IMR-90 (cell line): ENCODE results near the gene PET100. TPM values are rescaled to one million over a fixed set of nuclear protein-coding genes. Genes with fewer than 3 reads are reported as not detected.

ENCODE experiments used
- ATAC-seq: fragments of 200-7000 bp; cut with Tn5 transposase; 2 replicates; pipeline ENCODE4 v1.9.1; 2020; ENCODE audit warnings: low read depth, mild to moderate bottlenecking, moderate library complexity
- BruUV-seq: library from RNA; stranded (reverse); fragments of 400-500 nt; replicated peaks from 2 replicates; lab custom pipeline; 2021; lab: Mats Ljungman, UMichigan
- CTCF ChIA-PET: fragments of 300-600 bp; formaldehyde crosslinking; extraction: SDS; loops from one replicate; lab custom pipeline; 2021; ENCODE audit warnings: antibody characterized with exemption; lab: Yijun Ruan, JAX
- POLR2A ChIA-PET: fragments of 300-600 bp; sonication (Branson Sonifier 250); formaldehyde crosslinking; loops from one replicate; lab custom pipeline; 2022; ENCODE audit warnings: antibody characterized with exemption; ENCODE audit not compliant: unreplicated experiment; lab: Charles Lee
- DNase-seq: peaks from one replicate; pipeline ENCODE4 v3.0.0; 2013
- H2AFZ ChIP-seq: replicated peaks from 2 replicates; pipeline ENCODE3; 2013; ENCODE audit warnings: low read length, mild to moderate bottlenecking; ENCODE audit not compliant: poor library complexity
- H2AK5ac ChIP-seq: 2 replicates; pipeline ENCODE4 v1.6.1; 2013; ENCODE audit warnings: low read depth, low read length, inconsistent platforms
- H2AK9ac ChIP-seq: replicated peaks from 2 replicates; pipeline ENCODE3; 2013; ENCODE audit warnings: mild to moderate bottlenecking, low read depth, low read length, moderate library complexity; ENCODE audit not compliant: poor library complexity
- H2BK120ac ChIP-seq: 2 replicates; pipeline ENCODE4 v1.6.1; 2013; ENCODE audit warnings: low read depth, low read length, inconsistent platforms
- H2BK15ac ChIP-seq: 3 replicates; pipeline ENCODE4 v1.6.1; 2013; ENCODE audit warnings: low read depth, low read length, inconsistent platforms
- H2BK20ac ChIP-seq: 2 replicates; pipeline ENCODE4 v1.6.1; 2013; ENCODE audit warnings: low read depth, mild to moderate bottlenecking, inconsistent platforms, low read length, moderate library complexity
- H2BK5ac ChIP-seq: 2 replicates; pipeline ENCODE4 v1.6.1; 2013; ENCODE audit warnings: mild to moderate bottlenecking, low read depth, low read length, inconsistent platforms; ENCODE audit not compliant: poor library complexity, severe bottlenecking
- H3K14ac ChIP-seq: replicated peaks from 2 replicates; pipeline ENCODE4 v1.6.1; 2013; ENCODE audit warnings: low read depth, low read length, inconsistent platforms
- H3K18ac ChIP-seq: 2 replicates; pipeline ENCODE4 v1.6.1; 2013; ENCODE audit warnings: low read depth, low read length, control low read depth
- H3K23ac ChIP-seq: 2 replicates; pipeline ENCODE4 v1.6.1; 2013; ENCODE audit warnings: low read depth, low read length, inconsistent platforms
- H3K27ac ChIP-seq: 2 replicates; pipeline ENCODE4 v1.5.1; 2013; ENCODE audit warnings: mild to moderate bottlenecking, control low read depth, low read length; ENCODE audit not compliant: insufficient read depth
- H3K27me3 ChIP-seq: 2 replicates; pipeline ENCODE4 v1.6.1; 2013; ENCODE audit warnings: low read length; ENCODE audit not compliant: control insufficient read depth, insufficient read depth
- H3K36me3 ChIP-seq: 2 replicates; pipeline ENCODE4 v1.6.1; 2013; ENCODE audit warnings: low read length, mixed read lengths; ENCODE audit not compliant: control insufficient read depth, insufficient read depth
- H3K4ac ChIP-seq: 2 replicates; pipeline ENCODE4 v1.6.1; 2013; ENCODE audit warnings: low read depth, low read length, inconsistent platforms
- H3K4me1 ChIP-seq: 2 replicates; pipeline ENCODE4 v1.6.1; 2013; ENCODE audit warnings: low read length, mixed read lengths; ENCODE audit not compliant: control insufficient read depth, insufficient read depth
- H3K4me2 ChIP-seq: 2 replicates; pipeline ENCODE4 v1.6.1; 2013; ENCODE audit warnings: low read depth, mild to moderate bottlenecking, control low read depth, low read length, moderate library complexity
- H3K4me3 ChIP-seq: 2 replicates; pipeline ENCODE4 v1.5.1; 2013; ENCODE audit warnings: low read depth, mild to moderate bottlenecking, control low read depth, low read length, moderate library complexity; ENCODE audit not compliant: insufficient read depth
- H3K56ac ChIP-seq: 2 replicates; pipeline ENCODE4 v1.6.1; 2013; ENCODE audit warnings: low read length, inconsistent platforms; ENCODE audit not compliant: insufficient read depth; ENCODE audit errors: extremely low read depth
- H3K79me1 ChIP-seq, 2 experiments: 2 replicates each; pipeline ENCODE4 v1.6.1; 2013; ENCODE audit warnings: low read length in 2 of 2, inconsistent platforms in 1 of 2, low read depth in 1 of 2
- H3K9ac ChIP-seq: 2 replicates; pipeline ENCODE4 v1.6.1; 2013; ENCODE audit warnings: low read depth, low read length, control low read depth
- H3K9me1 ChIP-seq: 2 replicates; pipeline ENCODE4 v1.6.1; 2013; ENCODE audit warnings: low read length, inconsistent platforms; ENCODE audit not compliant: insufficient read depth
- H3K9me3 ChIP-seq: 2 replicates; pipeline ENCODE4 v1.6.1; 2013; ENCODE audit warnings: low read length; ENCODE audit not compliant: control insufficient read depth, insufficient read depth
- H4K20me1 ChIP-seq: 2 replicates; pipeline ENCODE4 v1.6.1; 2013; ENCODE audit warnings: low read length, inconsistent platforms; ENCODE audit not compliant: insufficient read depth
- H4K5ac ChIP-seq: 2 replicates; pipeline ENCODE4 v1.6.1; 2013; ENCODE audit warnings: mild to moderate bottlenecking, low read depth, low read length, control low read depth
- H4K8ac ChIP-seq, 2 experiments: 2 replicates each; pipeline ENCODE4 v1.6.1; 2013; ENCODE audit warnings: low read depth in 2 of 2, low read length in 2 of 2, control low read depth in 1 of 2, inconsistent platforms in 1 of 2
- H4K91ac ChIP-seq: 2 replicates; pipeline ENCODE4 v1.6.1; 2013; ENCODE audit warnings: low read depth, low read length, inconsistent platforms; ENCODE audit not compliant: insufficient read depth
- BHLHE40 ChIP-seq: fragments of 150-350 bp; IDR thresholded peaks from 2 replicates; pipeline ENCODE4 v1.6.1; 2016; ENCODE audit warnings: mild to moderate bottlenecking, low read depth, low read length
- CEBPB ChIP-seq: IDR thresholded peaks from 2 replicates; pipeline ENCODE4 v1.6.1; 2012; ENCODE audit warnings: low read depth, low read length, improper control_type of control experiment
- CHD1 ChIP-seq: IDR thresholded peaks from 2 replicates; pipeline ENCODE4 v1.6.1; 2012; ENCODE audit warnings: low read depth, low read length, improper control_type of control experiment
- ELK1 ChIP-seq: fragments of 150-350 bp; IDR thresholded peaks from 2 replicates; pipeline ENCODE4 v1.6.1; 2016; ENCODE audit warnings: low read depth, mild to moderate bottlenecking, low read length, moderate library complexity, borderline replicate concordance
- FOS ChIP-seq: fragments of 150-350 bp; IDR thresholded peaks from 2 replicates; pipeline ENCODE4 v1.6.1; 2016; ENCODE audit warnings: low read depth, low read length
- MAFK ChIP-seq: IDR thresholded peaks from 2 replicates; pipeline ENCODE4 v1.6.1; 2012; ENCODE audit warnings: low read depth, low read length, improper control_type of control experiment
- MAZ ChIP-seq: IDR thresholded peaks from 2 replicates; pipeline ENCODE4 v1.6.1; 2012; ENCODE audit warnings: low read depth, mild to moderate bottlenecking, low read length, improper control_type of control experiment, moderate library complexity, borderline replicate concordance
- MXI1 ChIP-seq: IDR thresholded peaks from 2 replicates; pipeline ENCODE4 v1.6.1; 2012; ENCODE audit warnings: low read depth, mild to moderate bottlenecking, low read length, moderate library complexity, borderline replicate concordance
- POLR2A ChIP-seq: IDR thresholded peaks from 2 replicates; pipeline ENCODE4 v1.6.1; 2012; ENCODE audit warnings: mild to moderate bottlenecking, low read depth, low read length
- RCOR1 ChIP-seq: IDR thresholded peaks from 2 replicates; pipeline ENCODE4 v1.6.1; 2012; ENCODE audit warnings: mild to moderate bottlenecking, low read length, improper control_type of control experiment; ENCODE audit not compliant: insufficient replicate concordance
- RFX5 ChIP-seq: IDR thresholded peaks from 2 replicates; pipeline ENCODE4 v1.8.0; 2012; ENCODE audit warnings: low read depth, mild to moderate bottlenecking, low read length, moderate library complexity
- SMC3 ChIP-seq: fragments of 150-350 bp; IDR thresholded peaks from 2 replicates; pipeline ENCODE4 v1.6.1; 2016; ENCODE audit warnings: low read depth, mild to moderate bottlenecking, antibody characterized with exemption, low read length, moderate library complexity
- USF2 ChIP-seq: fragments of 150-350 bp; IDR thresholded peaks from 2 replicates; pipeline ENCODE4 v1.6.1; 2017; ENCODE audit warnings: mild to moderate bottlenecking, antibody characterized with exemption, low read length, low read depth
- WGBS, 2 experiments: methylation state at CpG; one replicate each; pipeline versions ENCODE4 v1.1.5 to v1.1.7; 2013; ENCODE audit warnings: missing lambda C conversion rate in 2 of 2; ENCODE audit not compliant: insufficient read length in 1 of 2; ENCODE audit errors: extremely low coverage in 2 of 2; 5-methylcytosine and 5-hydroxymethylcytosine counted together
- dilution Hi-C: fragments of 300-500 bp; cut with HindIII; formaldehyde crosslinking; loops from one replicate; pipeline ENCODE4 v1.14.3; 2018; ENCODE audit warnings: low sequenced_read_pairs; ENCODE audit not compliant: unreplicated experiment
- in situ Hi-C: fragments of 300-500 bp; cut with MboI; formaldehyde crosslinking; loops from 3 replicates; pipeline ENCODE4 v1.14.3; 2019; ENCODE audit warnings: low sequenced_read_pairs, inconsistent platforms, mixed read lengths
- intact Hi-C: fragments of 100-400 bp; cut with micrococcal nuclease; formaldehyde crosslinking; loops from 2 replicates; pipeline ENCODE4 v1.10.0; 2022
- polyA plus RNA-seq, 3 experiments: library from polyadenylated mRNA; depleted of rRNA; stranded (reverse); fragments of >200 nt; gene quantifications; 2 replicates each; pipeline ENCODE4 v1.2.3, GENCODE V29; 2012; ENCODE audit warnings: low replicate concordance in 1 of 3
- total RNA-seq: library from RNA; depleted of rRNA; stranded (reverse); fragments of >200 nt; gene quantifications from 2 replicates; pipeline ENCODE4 v1.2.3, GENCODE V29; 2012

PET100 gene
- total and polyA plus RNA-seq, 2 of the 4 experiments (the other 2 are of a cell fraction) = 1.4 to 31.4 TPM

- TF ChIP-seq BHLHE40 = no peak
- no peak for TF ChIP-seq CEBPB
- TF ChIP-seq FOS = no peak; the same call in 1 of the 2 replicates
- no peak for TF ChIP-seq RFX5
- TF ChIP-seq MXI1 = 0 out of 2 replicates have a peak, but pooled peaks have one; percentile 48
- no peak for TF ChIP-seq RCOR1
Measured at GRCh38 chr19:7629347-7630054, at the start of gene PET100, which contains the start of gene XAB2 (continued).

- CTCF ChIA-PET = no interaction called here
- Histone ChIP-seq H3K4me1 (no peaks in the 10 kb centered on the region), H2AFZ (no peak overlapping the region), H3K14ac (no peak overlapping the region), H3K23ac (no peak overlapping the region), H3K79me1 (no peaks in the 10 kb centered on the region), H2BK5ac (no peak overlapping the region), H3K4ac (no peak overlapping the region), H2BK120ac (no peak overlapping the region), H3K9ac (no peak overlapping the region), H4K5ac (no peak overlapping the region), H3K4me2 (no peak overlapping the region), H3K9me3 (no peaks in the 10 kb centered on the region), H3K56ac (no peak overlapping the region), H4K91ac (no peak overlapping the region), H3K4me3 (no peak overlapping the region), H3K27ac (no peak overlapping the region), H3K36me3 (no peaks in the 10 kb centered on the region), H3K9me1 (no peaks in the 10 kb centered on the region), H2BK20ac (no peak overlapping the region), H4K8ac (no peak overlapping the region), H2BK15ac (no peak overlapping the region), H2AK9ac (no peak overlapping the region), H2AK5ac (no peak overlapping the region), H3K18ac (no peak overlapping the region), H4K20me1 (no peaks in the 10 kb centered on the region), H3K27me3 (peaks cover 7% of the 10 kb centered on the region)
- intact Hi-C loops (no loop called here), in situ Hi-C loops (no loop called here), dilution Hi-C loops (no loop called here)
- WGBS, 2 experiments = 38% methylated on average over 7 of the region's 11 CpGs; no CpG with 5 or more reads in 1 of the 2 experiments
- POLR2A ChIA-PET = no interaction called here
- no peak for ATAC-seq
- no peak for DNase-seq
- BruUV-seq = no TSS peak
- no peak for TF ChIP-seq POLR2A
- TF ChIP-seq RFX5 = no peak
- no peak for TF ChIP-seq FOS
- TF ChIP-seq MAFK = no peak
- no peak for TF ChIP-seq CEBPB
- TF ChIP-seq MAZ = no peak
- no peak for TF ChIP-seq USF2
- no peak for TF ChIP-seq BHLHE40
- no peak for TF ChIP-seq ELK1
- TF ChIP-seq RCOR1 = no peak
- TF ChIP-seq SMC3 = no peak
- no peak for TF ChIP-seq CHD1
Measured at GRCh38 chr19:7582446-7582845, 47.1 kb upstream of the PET100 start.
